Right renal cortex interstitium (tissue), 3 donors: ENCODE measurements around the gene PRKCG. TPM values are rescaled to one million over a fixed set of nuclear protein-coding genes. Genes with fewer than 3 reads are reported as not detected.
A peak's percentile ranks its signal among the peaks of the same experiment; 100 is the strongest.
"Not testable (repeated sequence)": the region's sequence is repeated elsewhere in the genome, so short reads cannot be mapped to it uniquely, and the experiment has no call there.

ENCODE experiments used
- DNase-seq, 3 donors: peaks; one replicate each; pipeline ENCODE4 v3.0.0-alpha.2; 2013; ENCODE audit warnings: low read depth in 3 of 3, low spot score in 2 of 3
- polyA plus RNA-seq, 3 donors: library from polyadenylated mRNA; unstranded; fragments of 120-200 nt; gene quantifications; one replicate each; pipeline ENCODE4 v1.2.1, GENCODE V29; 2013; ENCODE audit not compliant: insufficient read length in 3 of 3

The PRKCG gene
- under 1 TPM; 0.21 to 0.47 (median 0.24) TPM for polyA plus RNA-seq

- no peak for DNase-seq
Measured at GRCh38 chr19:53881482-53882390, at the start of gene PRKCG. TSS of gene PRKCG (plus strand) at chr19:53882197. CDS start at chr19:53882495, 298 bp downstream.

- not testable (repeated sequence) for DNase-seq
Measured at GRCh38 chr19:53832861-53833260, 49.1 kb upstream of the PRKCG start.

GRCh38 chr19:53838446-53838845 lies 43.6 kb upstream of the PRKCG start:
- DNase-seq = not testable (repeated sequence)

GRCh38 chr19:53840241-53840640 lies 41.8 kb upstream of the PRKCG start:
- DNase-seq = not testable (repeated sequence)

GRCh38 chr19:53840914-53841313 lies 41.1 kb upstream of the PRKCG start:
- not testable (repeated sequence) for DNase-seq

GRCh38 chr19:53844849-53845246 lies 37.1 kb upstream of the PRKCG start:
- no peak for DNase-seq

- no peak for DNase-seq
Measured at GRCh38 chr19:53847555-53847954, 34.4 kb upstream of the PRKCG start.

- no peak for DNase-seq
Measured at GRCh38 chr19:53849237-53849676, 32.7 kb upstream of the PRKCG start.

GRCh38 chr19:53853707-53854106 lies 28.3 kb upstream of the PRKCG start:
- DNase-seq = no peak

- no peak for DNase-seq
Measured at GRCh38 chr19:53864308-53864836, 17.6 kb upstream of the PRKCG start.

GRCh38 chr19:53865523-53865917 lies 16.5 kb upstream of the PRKCG start:
- DNase-seq = no peak

- DNase-seq = no peak
Measured at GRCh38 chr19:53865918-53866864, 15.8 kb upstream of the PRKCG start.

- no peak for DNase-seq
Measured at GRCh38 chr19:53866865-53867224, 15.2 kb upstream of the PRKCG start.

- peak; percentile 99 to 100 (median 99) for DNase-seq
Measured at GRCh38 chr19:53867225-53868090, 14.5 kb upstream of the PRKCG start, which contains the start of gene MYADM. TSS of gene MYADM (plus strand) at chr19:53867883. CDS start at chr19:53873530, 5,647 bp downstream.

GRCh38 chr19:53868091-53868891 lies 13.7 kb upstream of the PRKCG start:
- no peak for DNase-seq

- peak in 1 of 3 donors; percentile 78 for DNase-seq
Measured at GRCh38 chr19:53868892-53869804, 12.8 kb upstream of the PRKCG start.

GRCh38 chr19:53869805-53870484 lies 12.1 kb upstream of the PRKCG start:
- DNase-seq = not testable (repeated sequence)
